Mammary epithelial cell (primary cell): ENCODE results near the gene SNX18.

Experiments used
- CTCF ChIP-seq, 2 donors: IDR thresholded peaks in 1 of 2; conservative IDR thresholded peaks in 1 of 2; 2 replicates each; pipeline ENCODE4 v1.5.1; 2011 to 2012; ENCODE audit warnings: inconsistent platforms in 2 of 2, low read length in 2 of 2, mild to moderate bottlenecking in 2 of 2, control low read depth in 1 of 2, low read depth in 1 of 2; ENCODE audit not compliant: insufficient read depth in 1 of 2; ENCODE audit errors: extremely low read depth in 1 of 2
- EZH2 ChIP-seq: IDR thresholded peaks from 2 replicates; pipeline ENCODE4 v1.6.1; 2012; ENCODE audit warnings: low read length, inconsistent platforms, borderline replicate concordance

DNA sequence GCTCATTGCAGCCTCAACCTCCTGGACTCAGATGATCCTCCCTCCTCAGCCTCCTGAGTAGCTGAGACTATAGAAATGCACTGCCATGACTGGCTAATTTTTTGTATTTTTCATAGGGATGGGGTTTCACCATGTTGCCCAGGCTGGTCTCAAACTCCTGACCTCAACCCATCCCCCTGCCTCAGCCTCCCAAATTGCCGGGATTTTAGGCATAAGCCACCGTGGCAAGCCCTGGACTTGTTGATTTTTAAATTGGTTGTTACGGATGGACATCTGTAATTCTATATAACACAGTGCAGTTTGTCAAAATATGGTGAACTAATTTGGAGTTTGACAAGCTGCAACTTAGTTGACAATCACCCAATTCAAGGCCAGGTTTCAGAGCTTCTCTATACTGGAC, 22.7 kb downstream of the SNX18 start:
- no peak for TF ChIP-seq CTCF (conservative IDR thresholded peaks at IDR 0.05 in 1 of 2, IDR thresholded peaks at IDR 0.05 in 1 of 2; ENCODE audit: extremely low read depth in 1 of 2, insufficient read depth in 1 of 2, low read depth in 1 of 2, low read length in 2 of 2)
- TF ChIP-seq EZH2: no peak
